GM18508 (cell line): ENCODE measurements around the gene CTDP1.

Source experiments
- ATAC-seq: cut with Tn5 transposase; IDR thresholded peaks from one replicate; pipeline ENCODE4 v1.9.1; 2021; ENCODE audit warnings: moderate number of reproducible peaks; ENCODE audit not compliant: insufficient read depth, unreplicated experiment

Gene CTDP1

DNA sequence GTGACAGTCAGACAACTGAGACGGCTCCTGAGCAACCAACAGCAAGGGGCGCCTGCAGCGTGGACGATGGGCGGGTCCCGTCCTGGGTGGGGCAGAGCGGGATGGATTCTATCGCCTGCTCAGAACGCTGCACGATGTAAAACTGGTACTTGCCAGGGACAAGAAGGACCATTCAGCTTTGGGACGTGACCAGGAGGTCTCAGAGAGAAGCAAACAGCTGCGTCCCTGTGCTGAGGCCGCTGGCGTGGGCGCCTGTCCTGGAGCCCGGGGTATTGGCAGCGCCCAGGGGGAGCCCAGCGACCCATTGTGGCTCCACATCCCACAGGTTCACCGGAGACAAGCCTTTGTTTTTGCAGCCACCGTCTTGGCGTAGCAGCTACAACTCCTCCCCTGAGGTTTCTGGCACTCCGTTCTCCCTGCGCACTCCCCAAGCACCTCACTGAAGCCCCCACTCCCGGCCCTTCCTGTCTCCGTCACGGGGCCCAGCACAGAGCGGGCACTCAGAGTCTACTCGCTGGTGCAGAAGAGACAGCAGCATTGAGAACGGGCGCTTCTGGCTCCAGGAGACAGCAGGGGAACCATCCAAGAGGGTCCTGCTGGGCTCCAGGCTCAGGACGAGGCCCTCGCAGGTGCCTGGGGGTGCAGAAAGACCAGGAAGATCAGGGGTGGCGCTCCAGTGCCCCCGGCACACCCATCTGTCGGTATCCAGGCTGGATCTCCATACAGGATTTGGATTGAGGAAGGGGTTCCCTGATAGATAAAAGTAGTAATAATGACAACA is 96.0 kb downstream of the CTDP1 start:
- ATAC-seq, result no peak

GRCh38 chr18:79776674-79777073 is 97.1 kb downstream of the CTDP1 start:
- no peak for ATAC-seq

DNA sequence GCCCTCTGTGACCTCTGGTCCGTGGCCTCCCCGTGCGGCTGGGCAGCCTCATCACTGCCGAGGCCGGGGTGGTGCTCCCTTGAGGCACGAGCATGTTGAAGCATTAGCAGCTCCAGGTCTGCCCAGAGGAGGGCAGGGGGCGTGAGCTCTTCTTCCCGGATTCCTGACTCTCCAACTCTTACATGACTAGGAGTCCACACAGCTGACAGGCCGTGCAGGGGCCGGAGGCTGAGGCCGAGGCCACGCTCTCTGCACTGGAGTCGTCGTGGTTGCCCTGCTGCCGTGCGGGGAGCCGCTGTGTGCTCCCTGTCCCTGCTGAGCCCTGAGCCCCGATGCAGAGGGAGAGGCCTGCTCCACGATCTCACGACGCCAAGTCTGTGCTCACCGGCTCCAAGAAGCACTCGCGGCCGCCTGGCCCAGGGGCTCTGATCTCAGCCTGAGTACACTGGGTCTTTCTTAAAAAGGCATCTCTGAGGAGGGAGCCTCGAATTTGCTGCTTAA is 98.7 kb downstream of the CTDP1 start:
- ATAC-seq, result no peak

- no peak for ATAC-seq
Observed at GRCh38 chr18:79779021-79779699, 99.6 kb downstream of the CTDP1 start.

DNA sequence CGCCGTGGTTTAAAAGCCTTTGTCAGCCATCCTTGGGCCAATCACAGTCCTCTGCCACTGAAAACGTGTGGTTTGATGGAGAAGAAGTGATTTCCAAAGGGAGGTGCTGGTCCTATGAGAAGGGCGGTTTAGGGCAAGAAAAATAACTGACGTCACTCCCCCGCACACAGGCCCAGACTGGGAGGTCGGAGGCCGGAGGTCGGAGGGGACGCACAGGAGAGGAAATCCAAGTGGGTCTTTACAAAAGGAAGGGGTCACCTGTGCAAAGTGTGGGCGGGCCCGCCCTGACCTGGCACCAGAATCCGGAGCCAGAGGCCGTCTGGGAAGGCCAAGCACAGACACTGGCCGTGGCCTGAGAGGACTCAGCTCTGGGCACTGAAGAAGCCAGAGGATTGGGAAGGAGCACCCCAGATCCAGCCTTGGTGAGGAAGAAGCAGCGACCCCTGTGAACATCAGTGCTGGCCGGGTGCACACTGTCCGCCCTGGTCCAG is 100.1 kb downstream of the CTDP1 start:
- no peak for ATAC-seq

- ATAC-seq, result no peak
Observed at GRCh38 chr18:79780547-79780946, 100.9 kb downstream of the CTDP1 start.

DNA sequence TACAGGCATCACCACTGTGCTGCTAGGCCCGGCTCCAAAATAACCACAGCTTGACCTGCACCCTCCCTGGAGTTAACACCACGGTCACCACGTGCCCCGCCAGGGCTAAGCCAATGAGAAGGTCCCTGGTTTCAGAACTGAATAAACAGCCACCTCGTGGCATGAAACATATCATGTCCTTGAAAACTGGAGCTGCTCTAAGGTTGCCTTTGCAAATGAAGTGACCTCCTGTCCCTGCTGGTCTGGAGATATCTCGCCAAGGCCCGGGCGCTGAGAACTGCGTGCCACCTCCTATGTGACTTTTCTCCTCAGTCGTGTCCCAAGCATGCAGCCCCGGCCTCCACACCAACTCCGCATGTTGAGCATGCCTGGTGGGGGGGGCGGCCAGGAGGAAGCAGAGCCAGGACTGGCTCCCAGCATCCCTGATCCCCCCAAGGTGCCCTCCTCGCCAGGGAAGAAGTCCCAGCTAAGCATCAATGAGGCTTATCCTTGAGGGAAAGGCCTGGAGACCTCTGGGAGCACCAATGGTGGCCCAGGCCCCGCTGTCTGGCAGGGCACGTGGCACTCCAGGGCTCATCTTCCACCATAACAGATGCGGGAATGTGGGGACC is 101.8 kb downstream of the CTDP1 start:
- no peak for ATAC-seq

DNA sequence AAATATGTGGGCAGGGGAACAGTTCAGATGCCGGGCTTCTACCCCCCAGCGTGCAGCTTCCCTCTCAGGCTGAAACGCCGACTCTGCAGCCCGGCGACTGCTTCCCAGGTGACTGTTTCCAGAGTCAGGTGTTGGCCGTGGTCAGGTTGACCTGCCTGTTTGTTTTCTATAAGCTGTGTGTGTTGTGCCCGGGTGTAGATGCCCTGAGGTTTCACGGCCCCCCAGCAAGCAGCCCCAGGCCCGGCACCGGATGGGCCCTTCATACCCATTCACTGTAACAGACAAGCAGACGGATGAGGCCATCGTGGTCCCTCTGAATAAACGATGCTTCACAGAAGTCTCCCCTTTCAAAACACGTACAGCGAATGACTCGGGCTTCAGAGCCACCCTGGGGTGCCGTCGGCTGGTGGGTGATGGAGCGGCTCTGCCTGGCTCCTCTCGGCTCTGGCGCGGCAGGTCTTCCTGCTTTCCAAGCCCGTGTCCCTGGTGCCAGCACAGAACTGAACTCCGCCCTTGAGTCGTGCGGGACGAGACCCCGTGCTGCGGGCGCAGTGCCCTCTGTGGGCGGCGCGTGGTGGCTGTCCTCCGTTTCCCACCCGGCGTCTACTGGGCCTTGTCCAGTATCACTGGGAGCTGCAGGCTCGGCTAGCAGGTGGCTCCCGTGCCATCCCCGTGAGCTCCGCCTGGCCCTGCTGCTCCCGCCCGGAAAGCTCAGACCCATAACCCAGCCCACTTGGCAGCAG is 103.1 kb downstream of the CTDP1 start:
- no peak for ATAC-seq

GRCh38 chr18:79784071-79784913 is 104.7 kb downstream of the CTDP1 start:
- no peak for ATAC-seq

DNA sequence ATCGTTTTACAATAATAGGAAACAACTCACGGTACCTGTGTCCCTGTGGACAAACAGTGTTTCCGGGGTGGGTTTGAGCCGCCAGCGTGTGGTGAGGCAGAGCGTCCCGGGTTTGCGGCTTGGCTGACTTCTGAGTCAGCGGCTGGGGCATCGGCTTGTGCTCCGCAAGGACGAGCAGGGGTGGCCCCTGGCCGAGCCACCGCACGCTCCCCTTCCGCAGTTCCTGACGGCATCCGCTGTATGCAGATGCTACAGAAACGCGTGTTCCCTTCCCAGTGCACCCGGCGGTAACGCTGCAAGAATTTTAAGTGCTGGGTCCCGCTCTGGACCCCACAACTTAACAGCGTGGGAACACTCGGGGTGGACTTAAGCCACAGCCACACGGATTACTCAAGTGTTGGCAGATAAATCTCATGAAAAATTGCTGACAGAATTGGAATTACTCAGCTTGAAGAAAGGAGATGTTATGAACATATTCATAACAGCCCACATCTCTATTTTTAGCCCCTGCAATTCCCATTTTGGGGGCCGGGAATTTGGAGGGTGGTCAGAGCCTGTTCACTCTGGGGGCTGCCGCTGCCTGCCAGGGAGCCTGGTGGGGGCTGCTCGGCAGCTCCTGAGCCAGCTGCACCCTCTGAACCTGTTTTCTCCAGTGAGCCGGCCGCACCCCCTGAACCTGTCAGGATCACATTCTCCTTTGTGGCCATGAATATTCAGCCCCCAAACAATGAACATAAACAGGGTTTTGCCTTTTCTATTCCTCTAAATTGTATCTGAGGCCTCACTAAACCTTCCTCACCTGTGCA is 105.6 kb downstream of the CTDP1 start:
- no peak for ATAC-seq

DNA sequence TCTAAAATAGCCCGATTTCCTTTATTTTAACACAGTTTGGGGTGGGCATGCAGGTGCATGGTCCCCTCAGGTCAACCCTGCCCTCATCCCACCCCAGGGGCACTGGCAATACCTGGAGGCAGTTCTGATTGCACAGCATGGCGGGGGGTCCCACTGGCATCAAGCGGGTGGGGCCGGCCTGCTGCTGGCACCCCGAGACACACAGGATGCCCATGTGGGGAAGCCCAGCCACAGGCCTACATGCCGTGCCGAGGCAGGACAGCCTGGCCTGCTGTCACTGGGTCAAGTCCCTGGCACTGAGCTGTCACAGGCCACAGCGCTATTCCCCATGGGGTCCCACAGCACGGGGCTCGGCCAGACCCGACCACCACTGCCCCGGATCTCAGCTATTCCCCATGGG is 106.2 kb downstream of the CTDP1 start:
- no peak for ATAC-seq

DNA sequence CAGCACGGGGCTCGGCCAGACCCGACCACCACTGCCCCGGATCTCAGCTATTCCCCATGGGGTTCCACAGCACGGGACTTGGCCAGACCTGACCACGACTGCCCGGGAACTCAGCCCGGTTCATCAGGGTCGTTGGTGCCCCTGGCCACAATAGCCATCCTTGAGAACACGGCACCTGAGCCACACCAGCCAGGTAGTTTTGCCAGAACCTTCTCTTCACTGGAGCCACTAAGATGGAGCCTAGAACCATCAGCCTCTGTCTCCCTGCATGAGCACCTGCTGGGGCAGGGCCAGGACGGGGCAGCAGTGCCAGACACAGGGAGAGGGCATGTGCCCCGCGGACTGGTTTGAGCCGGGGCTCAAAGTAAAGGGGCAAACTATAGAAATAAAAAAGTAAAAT is 106.7 kb downstream of the CTDP1 start:
- ATAC-seq, result no peak

DNA sequence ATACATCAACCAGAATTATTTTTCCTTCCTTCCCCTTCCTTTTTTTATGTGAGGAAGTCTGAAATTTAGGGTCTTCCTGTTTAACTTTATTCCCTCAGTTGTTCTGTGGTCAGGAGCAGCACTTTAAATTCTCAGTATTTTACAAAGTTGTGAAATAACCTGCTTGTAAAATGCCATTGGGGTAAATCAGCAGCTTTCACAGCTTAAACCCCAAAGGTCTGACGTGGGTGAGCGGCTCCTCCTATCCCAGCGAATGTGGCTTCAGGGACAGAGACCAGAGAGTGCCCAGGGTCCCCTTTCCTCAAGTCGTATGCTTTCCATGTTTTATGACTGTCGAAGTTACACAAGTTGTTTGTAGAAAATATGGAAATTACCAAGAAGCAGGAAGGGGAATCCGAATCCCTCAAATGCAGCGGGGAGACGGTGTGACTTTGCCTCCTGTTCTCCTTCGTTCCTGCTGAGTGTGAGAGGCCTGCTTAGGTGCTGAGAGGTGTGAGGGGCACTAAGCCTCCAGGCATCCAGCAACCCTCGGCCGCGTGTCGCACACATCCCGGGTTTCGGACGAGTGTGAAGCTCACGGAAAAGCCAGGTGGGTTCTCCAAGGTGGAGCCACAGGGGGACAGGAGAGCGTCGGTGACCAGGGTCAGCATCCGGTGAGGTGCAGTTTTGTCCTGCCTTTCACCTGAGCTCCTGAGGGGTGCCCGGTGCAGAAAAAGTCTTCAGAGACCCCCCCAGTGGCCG is 107.4 kb downstream of the CTDP1 start:
- ATAC-seq, result no peak

DNA sequence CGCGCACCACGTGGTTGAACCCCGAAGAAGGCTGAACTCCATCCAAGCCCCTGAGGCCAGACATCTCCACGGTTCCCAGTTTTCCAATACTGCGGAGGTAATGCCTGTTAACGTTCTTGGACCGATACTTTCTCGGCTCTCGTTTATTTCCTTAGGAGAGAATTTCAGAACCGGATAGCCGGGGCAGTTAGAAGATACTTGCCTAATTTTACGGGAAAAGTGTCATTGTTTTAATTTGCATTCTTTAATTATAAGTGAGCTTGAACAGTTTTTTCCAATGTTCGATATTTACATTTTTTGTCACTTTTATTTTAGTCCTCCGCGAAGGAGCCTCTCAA is 107.9 kb downstream of the CTDP1 start:
- ATAC-seq, result no peak

- no peak for ATAC-seq
Observed at GRCh38 chr18:79787865-79788733, 108.5 kb downstream of the CTDP1 start.

DNA sequence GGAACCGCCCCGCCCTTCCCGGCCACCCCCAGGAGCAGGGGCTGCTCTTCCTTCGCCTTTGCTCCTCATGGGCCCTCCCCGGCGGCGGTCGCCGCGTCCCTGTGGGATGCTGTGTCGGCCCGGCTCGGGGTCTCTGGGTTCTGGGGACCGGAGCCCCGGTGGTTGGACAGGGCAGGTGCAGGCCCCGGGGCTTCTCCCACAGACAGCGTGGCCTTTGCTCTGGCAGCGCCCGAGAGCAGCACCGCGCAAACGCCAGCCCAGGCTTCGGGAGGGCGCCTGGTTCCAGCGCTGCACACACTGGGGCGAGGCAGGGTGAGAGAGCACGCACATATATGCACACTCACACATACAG is 109.1 kb downstream of the CTDP1 start:
- ATAC-seq, result no peak

DNA sequence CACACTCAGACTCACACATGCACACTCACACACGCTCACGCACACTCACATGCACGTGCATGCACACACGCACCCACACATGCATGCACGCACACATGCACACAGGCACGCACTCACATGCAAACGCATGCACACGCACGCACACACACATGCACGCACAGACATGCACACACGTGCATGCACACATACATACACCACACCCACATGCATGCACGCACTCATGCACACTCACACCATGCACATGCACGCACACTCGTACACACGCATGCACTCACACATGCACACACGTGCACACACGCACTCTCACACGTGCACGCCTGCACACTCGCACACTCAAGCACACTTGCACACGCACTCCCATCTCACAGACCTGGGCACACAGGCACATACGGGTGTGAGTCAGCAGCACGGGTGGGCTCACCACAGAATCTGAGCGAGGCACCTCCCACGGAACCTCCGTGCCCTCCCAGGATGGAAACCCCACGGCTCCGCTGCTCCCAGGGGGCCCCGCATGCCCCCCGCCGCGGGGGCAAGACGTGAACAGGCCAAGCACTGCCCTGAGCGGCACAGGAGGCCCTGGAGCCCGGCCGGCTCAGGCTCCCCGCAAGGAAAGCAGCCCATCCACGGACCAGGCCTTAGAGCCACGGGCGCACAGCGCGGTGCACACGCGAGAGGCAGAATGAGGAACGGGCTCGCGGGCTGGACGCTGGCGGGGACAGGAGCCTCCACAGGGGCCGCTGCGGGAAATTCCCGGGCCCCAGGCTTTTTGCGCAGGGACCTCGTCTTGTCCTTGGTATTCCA is 109.7 kb downstream of the CTDP1 start:
- ATAC-seq, result no peak
